Measurements from ENCODE around the gene LEFTY2. TPM values are rescaled to one million over a fixed set of nuclear protein-coding genes. Genes with fewer than 3 reads are reported as not detected.
"Not testable (repeated sequence)": the region's sequence is repeated elsewhere in the genome, so short reads cannot be mapped to it uniquely, and the experiment has no call there.

LEFTY2 gene
- total RNA-seq, 2 experiments from 2014 or later: not detected

DNA sequence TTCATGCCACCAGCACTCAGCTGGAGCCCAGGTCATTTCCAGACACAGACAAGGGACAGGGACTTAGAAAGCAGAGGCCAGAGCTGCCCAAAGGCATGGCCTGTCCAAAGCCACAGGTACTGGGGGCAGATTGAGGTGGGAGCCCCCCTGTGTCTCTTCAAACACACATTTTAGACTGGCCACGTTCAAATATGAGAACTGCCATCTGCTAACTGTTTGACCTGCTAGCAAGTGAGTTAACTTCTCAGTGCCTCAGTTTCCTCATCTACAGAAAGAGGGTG is 862 bp upstream of the LEFTY2 start:
- Mint-ChIP-seq H3K27ac (no peak overlapping the region), H3K27me3 (no peaks in the 10 kb centered on the region), H3K9me3 (no peaks in the 10 kb centered on the region), H3K4me3 (no peak overlapping the region), H3K4me1 (peaks cover 11% of the 10 kb centered on the region), H3K36me3 (no peaks in the 10 kb centered on the region)
- DNase-seq: no peak

GRCh38 chr1:225940385-225941151 is 452 bp downstream of the LEFTY2 start:
- Mint-ChIP-seq H3K4me1 (peaks cover 11% of the 10 kb centered on the region), H3K36me3 (no peaks in the 10 kb centered on the region), H3K27me3 (no peaks in the 10 kb centered on the region), H3K27ac (no peak overlapping the region), H3K4me3 (no peak overlapping the region), H3K9me3 (no peaks in the 10 kb centered on the region)
- DNase-seq: no peak

- H3K4me3 Mint-ChIP-seq, H3K27ac Mint-ChIP-seq, H3K27me3 Mint-ChIP-seq, H3K4me1 Mint-ChIP-seq, DNase-seq, H3K9me3 Mint-ChIP-seq, H3K36me3 Mint-ChIP-seq: not testable (repeated sequence)
These were observed 1.1 kb downstream of the LEFTY2 start for GRCh38 chr1:225939939-225940310.

DNA sequence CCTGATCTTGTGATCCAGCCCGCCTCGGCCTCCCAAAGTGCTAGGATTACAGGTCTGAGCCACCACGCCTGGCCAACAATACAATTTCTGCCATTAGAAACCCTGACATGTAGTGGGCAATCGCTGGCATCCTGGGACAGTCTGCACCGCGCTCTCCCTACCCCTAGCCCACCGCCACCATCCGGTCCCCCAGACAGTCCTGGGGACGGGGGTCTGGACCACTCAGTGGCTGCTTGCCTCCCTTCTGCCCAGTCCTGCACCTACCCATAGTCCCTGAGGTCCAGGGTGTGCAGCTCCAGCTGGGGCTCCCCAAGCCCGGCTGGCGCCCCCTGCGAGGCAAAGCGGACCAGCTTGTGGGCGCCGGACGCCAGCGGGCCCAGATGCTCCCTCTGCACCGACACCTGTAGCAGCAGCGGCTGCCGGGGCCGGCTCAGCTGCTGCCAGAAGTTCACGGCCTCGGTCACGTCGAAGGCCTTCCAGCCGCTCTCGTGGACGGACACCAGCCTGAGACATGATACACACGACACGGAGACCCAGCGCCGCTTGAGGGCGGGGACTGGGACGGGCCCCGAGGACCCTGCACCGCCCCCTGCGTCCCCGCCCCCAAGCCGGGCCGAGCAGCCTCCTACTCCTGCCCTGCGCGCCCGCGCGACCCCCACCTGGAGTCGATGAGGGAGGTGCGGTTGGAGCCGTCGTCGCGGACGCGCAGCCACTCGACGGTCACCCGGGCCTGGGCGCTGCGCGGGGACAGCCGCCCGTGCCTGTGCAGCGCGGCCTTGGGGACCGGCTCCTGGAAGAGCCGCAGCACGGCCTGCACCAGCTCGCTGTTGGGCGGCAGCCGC is 1.7 kb downstream of the LEFTY2 start:
- not testable (repeated sequence) for H3K4me3 Mint-ChIP-seq, H3K4me1 Mint-ChIP-seq, H3K36me3 Mint-ChIP-seq, H3K27me3 Mint-ChIP-seq, H3K9me3 Mint-ChIP-seq, H3K27ac Mint-ChIP-seq, DNase-seq

DNA sequence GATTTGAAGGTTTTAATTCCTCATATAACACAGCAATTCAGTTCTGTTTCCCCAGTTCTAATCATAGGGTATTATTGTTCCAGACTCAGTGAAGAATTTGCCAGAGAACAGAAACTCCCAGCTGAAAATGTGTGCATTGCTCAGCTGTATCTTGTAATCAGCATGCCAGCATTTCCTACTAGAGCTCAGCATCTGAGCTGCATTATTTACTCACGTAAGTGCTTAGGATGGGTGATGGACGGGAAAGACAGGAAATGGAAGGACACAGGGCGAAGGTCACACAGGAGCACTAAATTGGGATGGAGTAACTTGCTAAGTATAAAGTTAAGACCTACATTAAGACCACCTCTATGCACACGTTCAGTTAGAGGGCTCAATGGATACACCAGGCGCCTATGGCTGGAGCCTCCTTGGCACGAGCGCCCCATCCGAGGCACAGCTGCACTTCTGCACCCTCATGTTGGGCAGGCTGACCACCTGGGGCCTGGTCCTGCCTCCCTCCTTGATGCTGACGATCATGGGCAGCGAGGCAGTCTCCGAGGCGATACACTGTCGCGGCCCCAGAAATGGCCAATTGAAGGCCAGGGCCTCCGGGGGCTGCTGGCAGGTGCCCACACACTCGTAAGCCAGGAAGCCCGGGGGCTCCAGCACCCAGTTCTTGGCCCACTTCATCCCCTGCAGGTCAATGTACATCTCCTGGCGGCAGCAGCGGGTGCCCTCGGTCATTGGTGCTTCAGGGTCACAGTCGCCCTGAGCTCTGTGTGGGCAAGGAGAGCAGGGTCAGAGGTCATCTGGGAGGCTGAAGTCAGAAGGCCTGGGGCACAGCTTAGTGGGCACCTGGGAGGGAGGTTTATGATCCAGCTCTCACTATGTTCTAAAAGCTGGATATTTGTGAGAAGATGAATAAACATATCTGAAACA is 3.7 kb downstream of the LEFTY2 start:
- Mint-ChIP-seq H3K36me3 (no peaks in the 10 kb centered on the region), H3K9me3 (no peaks in the 10 kb centered on the region), H3K4me3 (no peak overlapping the region), H3K27ac (no peak overlapping the region), H3K4me1 (no peaks in the 10 kb centered on the region), H3K27me3 (no peaks in the 10 kb centered on the region)
- no peak for DNase-seq

- no peak overlapping the region for H3K27ac Mint-ChIP-seq
- H3K4me1 Mint-ChIP-seq: no peaks in the 10 kb centered on the region
- H3K27me3 Mint-ChIP-seq: no peaks in the 10 kb centered on the region
- H3K4me3 Mint-ChIP-seq: no peak overlapping the region
- no peaks in the 10 kb centered on the region for H3K36me3 Mint-ChIP-seq
- no peak for DNase-seq
- H3K9me3 Mint-ChIP-seq: no peaks in the 10 kb centered on the region
These were observed 4.5 kb downstream of the LEFTY2 start for GRCh38 chr1:225936523-225936922.

- H3K4me1 Mint-ChIP-seq, H3K36me3 Mint-ChIP-seq, DNase-seq, H3K27me3 Mint-ChIP-seq, H3K27ac Mint-ChIP-seq, H3K4me3 Mint-ChIP-seq, H3K9me3 Mint-ChIP-seq: not testable (repeated sequence)
These were observed 4.9 kb downstream of the LEFTY2 start for GRCh38 chr1:225936086-225936485.

GRCh38 chr1:225934711-225935110 is 6.3 kb downstream of the LEFTY2 start:
- Mint-ChIP-seq H3K27me3 (no peaks in the 10 kb centered on the region), H3K36me3 (no peaks in the 10 kb centered on the region), H3K4me1 (no peaks in the 10 kb centered on the region), H3K27ac (no peak overlapping the region), H3K9me3 (no peaks in the 10 kb centered on the region), H3K4me3 (no peak overlapping the region)
- DNase-seq: no peak

DNA sequence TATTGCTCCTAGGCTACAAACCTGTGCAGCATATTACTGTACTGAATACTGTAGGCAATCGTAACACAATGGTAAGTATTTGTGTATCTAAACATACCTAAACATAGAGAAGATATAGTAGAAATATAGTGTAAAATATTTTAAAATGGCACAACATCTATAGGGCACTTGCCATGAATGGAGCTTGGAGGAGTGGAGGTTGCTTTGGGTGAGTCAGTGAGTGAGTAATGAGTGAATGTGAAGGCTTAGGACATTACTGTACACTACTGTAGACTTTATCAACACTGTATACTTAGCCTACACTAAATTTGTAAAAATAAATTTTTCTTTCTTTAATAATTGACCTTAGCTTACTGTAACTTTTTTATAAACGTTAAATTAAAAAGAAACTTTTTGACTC is 7.9 kb downstream of the LEFTY2 start:
- DNase-seq: no peak
- Mint-ChIP-seq H3K4me3 (no peak overlapping the region), H3K4me1 (peaks cover 13% of the 10 kb centered on the region), H3K27me3 (no peaks in the 10 kb centered on the region), H3K9me3 (no peaks in the 10 kb centered on the region), H3K36me3 (no peaks in the 10 kb centered on the region), H3K27ac (no peak overlapping the region)

GRCh38 chr1:225931270-225932136 is 9.5 kb downstream of the LEFTY2 start:
- no peaks in the 10 kb centered on the region for H3K27me3 Mint-ChIP-seq
- DNase-seq: no peak
- H3K9me3 Mint-ChIP-seq: no peaks in the 10 kb centered on the region
- H3K4me1 Mint-ChIP-seq: peaks cover 20% of the 10 kb centered on the region
- no peaks in the 10 kb centered on the region for H3K36me3 Mint-ChIP-seq
- H3K27ac Mint-ChIP-seq: no peak overlapping the region
- H3K4me3 Mint-ChIP-seq: no peak overlapping the region

DNA sequence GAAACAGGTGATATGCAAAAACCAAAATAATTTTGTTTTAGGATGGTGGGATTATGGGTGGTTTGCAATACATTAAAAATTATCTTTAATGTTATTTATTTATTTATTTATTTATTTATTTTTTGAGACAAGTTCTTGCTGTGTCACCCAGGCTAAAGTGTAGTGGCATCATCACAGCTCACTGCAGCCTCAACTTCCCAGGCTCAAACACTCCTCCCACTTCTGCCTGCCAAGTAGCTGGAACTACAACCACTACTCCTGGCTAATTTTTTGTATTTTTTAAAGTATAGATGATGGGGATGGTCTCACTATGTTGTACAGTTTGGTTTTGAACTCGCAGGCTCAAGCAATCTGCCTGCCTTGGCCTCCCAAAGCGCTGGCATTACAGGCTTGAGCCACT is 10.5 kb downstream of the LEFTY2 start:
- Mint-ChIP-seq H3K4me1 (peaks cover 23% of the 10 kb centered on the region), H3K36me3 (no peaks in the 10 kb centered on the region)

DNA sequence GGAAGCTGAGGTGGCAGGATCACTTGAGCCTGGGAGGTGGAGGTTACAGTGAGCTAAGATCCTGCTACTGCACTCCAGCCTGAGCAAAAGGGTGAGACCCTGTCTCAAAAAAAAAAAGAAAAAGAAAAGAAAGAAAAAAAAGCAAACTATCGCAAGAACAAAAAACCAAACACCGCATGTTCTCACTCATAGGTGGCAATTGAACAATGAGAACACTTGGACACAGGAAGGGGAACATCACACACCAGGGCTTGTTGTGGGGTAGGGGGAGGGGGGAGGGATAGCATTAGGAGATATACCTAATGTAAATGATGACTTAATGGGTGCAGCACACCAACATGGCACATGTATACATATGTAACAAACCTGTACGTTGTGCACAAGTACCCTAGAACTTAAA is 11.6 kb downstream of the LEFTY2 start:
- not testable (repeated sequence) for H3K4me3 Mint-ChIP-seq, H3K27me3 Mint-ChIP-seq, H3K36me3 Mint-ChIP-seq, H3K9me3 Mint-ChIP-seq, DNase-seq
- H3K27ac Mint-ChIP-seq: peak overlapping the region; percentile 94
- H3K4me1 Mint-ChIP-seq: peaks cover 29% of the 10 kb centered on the region

More for the DNA sequence above, 10.5 kb downstream of the LEFTY2 start:
- no peaks in the 10 kb centered on the region for H3K9me3 Mint-ChIP-seq
- H3K4me3 Mint-ChIP-seq: no peak overlapping the region
- no peak for DNase-seq
- H3K27ac Mint-ChIP-seq: no peak overlapping the region
- H3K27me3 Mint-ChIP-seq: no peaks in the 10 kb centered on the region

DNA sequence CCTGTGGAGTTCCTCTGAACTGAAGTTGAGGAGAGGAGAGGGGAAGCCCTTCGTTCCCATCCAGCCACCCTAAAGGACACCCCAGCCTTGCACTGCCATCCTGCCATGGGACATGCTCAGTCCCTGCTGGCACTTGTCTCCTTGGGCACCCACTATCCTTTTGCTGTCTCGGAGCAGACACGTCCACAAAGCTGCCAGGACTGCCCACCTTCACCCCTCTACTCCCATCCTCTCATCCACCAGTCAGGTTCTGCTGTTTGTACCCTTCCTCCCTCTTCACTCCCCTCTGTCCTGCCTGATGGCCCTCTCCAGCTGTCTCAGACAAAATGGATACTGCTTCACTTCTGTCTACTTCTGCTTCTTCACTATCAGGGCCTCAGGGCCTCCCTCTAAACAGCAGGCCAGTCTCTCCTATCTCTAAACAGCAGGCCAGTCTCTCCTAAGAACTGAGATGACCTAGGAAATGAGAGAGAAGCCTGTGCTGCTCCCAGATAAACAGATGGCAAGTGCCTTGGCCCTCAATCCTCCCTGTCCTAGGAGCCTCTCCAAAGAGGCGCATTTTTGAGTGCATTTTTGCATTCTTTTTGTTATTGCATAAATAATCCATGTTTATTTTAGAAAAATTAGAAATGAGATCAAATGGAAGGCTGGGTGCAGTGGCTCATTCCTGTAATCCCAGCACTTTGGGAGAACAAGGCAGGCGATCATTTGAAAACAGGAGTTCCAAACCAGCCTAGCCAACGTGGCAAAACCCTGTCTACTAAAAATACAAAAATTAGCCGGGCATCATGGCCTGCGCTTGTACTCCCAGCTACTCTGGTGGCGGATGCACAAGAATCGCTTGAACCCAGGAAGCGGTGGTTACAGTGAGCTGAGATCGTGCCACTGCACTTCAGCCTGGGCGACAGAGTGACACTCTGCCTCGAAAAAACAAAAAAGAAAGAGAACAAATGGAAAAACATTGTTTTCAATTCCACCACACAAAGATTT is 12.5 kb downstream of the LEFTY2 start:
- H3K36me3 Mint-ChIP-seq: peaks cover 5% of the 10 kb centered on the region
- peak overlapping the region; percentile 94 for H3K27ac Mint-ChIP-seq
- DNase-seq: peak; percentile 38
- peak overlapping the region; percentile 39 for H3K4me3 Mint-ChIP-seq
- H3K27me3 Mint-ChIP-seq: no peaks in the 10 kb centered on the region
- H3K9me3 Mint-ChIP-seq: no peaks in the 10 kb centered on the region
- peaks cover 29% of the 10 kb centered on the region for H3K4me1 Mint-ChIP-seq
